HEK293 (cell line): ENCODE results near the gene CDC14B.

ENCODE experiments used
- CTCF ChIA-PET: fragments of 350-600 bp; formaldehyde crosslinking; extraction: SDS; loops from one replicate; lab custom pipeline; 2021; ENCODE audit warnings: antibody characterized with exemption; lab: Yijun Ruan, JAX
- POLR2A ChIA-PET: fragments of 300-600 bp; formaldehyde crosslinking; extraction: SDS; loops from one replicate; lab custom pipeline; 2020; ENCODE audit warnings: antibody characterized with exemption, inconsistent platforms; lab: Yijun Ruan, JAX
- H3K27ac ChIP-seq: fragments of 200-500 bp; sonication (Bioruptor generic); 2 replicates; pipeline ENCODE4 v1.5.1; 2014; ENCODE audit warnings: low read depth, low read length, control low read depth, inconsistent platforms; ENCODE audit errors: extremely low read depth
- H3K36me3 ChIP-seq, 2 experiments: fragments of 200-500 bp in 1 of 2; sonication (Bioruptor generic) in 1 of 2; 1 replicate in 1 of 2; 2 replicates in 1 of 2; pipeline ENCODE4 v1.5.1; 2014 to 2017; ENCODE audit warnings: inconsistent platforms in 2 of 2, low read length in 2 of 2; ENCODE audit not compliant: control insufficient read depth in 2 of 2, insufficient read depth in 1 of 2
- H3K4me1 ChIP-seq: fragments of 200-500 bp; sonication (Bioruptor generic); 2 replicates; pipeline ENCODE4 v1.5.1; 2014; ENCODE audit warnings: mild to moderate bottlenecking, low read length, inconsistent platforms; ENCODE audit not compliant: control insufficient read depth, insufficient read depth
- H3K4me3 ChIP-seq: 2 replicates; pipeline ENCODE4 v1.5.1; 2011; ENCODE audit warnings: low read depth, mild to moderate bottlenecking, control low read depth, low read length, moderate library complexity
- H3K9me3 ChIP-seq: fragments of 200-500 bp; sonication (Bioruptor generic); 2 replicates; pipeline ENCODE4 v1.5.1; 2014; ENCODE audit warnings: low read depth, low read length, inconsistent platforms; ENCODE audit not compliant: control insufficient read depth, insufficient read depth
- BCL11A ChIP-seq: fragments of 450-650 bp; formaldehyde crosslinking; IDR thresholded peaks from 2 replicates; pipeline ENCODE4 v1.5.1; 2016; ENCODE audit warnings: low read depth, missing biosample characterization, missing genetic modification characterization
- SETDB1 ChIP-seq: IDR thresholded peaks from one replicate; pipeline ENCODE4 v1.6.1; 2017; ENCODE audit warnings: mild to moderate bottlenecking, low read length, moderate library complexity, mixed read lengths; ENCODE audit not compliant: insufficient read length
- ZNF112 ChIP-seq: fragments of 450-650 bp; formaldehyde crosslinking; IDR thresholded peaks from 2 replicates; pipeline ENCODE4 v1.5.0; 2017; ENCODE audit warnings: missing biosample characterization, missing genetic modification characterization
- ZNF239 ChIP-seq: fragments of 450-650 bp; formaldehyde crosslinking; IDR thresholded peaks from 2 replicates; pipeline ENCODE4 v1.5.1; 2016; ENCODE audit warnings: missing biosample characterization, missing genetic modification characterization
- ZNF391 ChIP-seq: fragments of 450-650 bp; formaldehyde crosslinking; IDR thresholded peaks from 2 replicates; pipeline ENCODE4 v1.5.1; 2016; ENCODE audit warnings: low read depth, missing biosample characterization, missing genetic modification characterization, borderline replicate concordance
- ZNF529 ChIP-seq: fragments of 450-650 bp; formaldehyde crosslinking; IDR thresholded peaks from 2 replicates; pipeline ENCODE4 v1.5.1; 2017; ENCODE audit warnings: missing genetic modification characterization, missing biosample characterization; ENCODE audit not compliant: insufficient replicate concordance
- ZNF544 ChIP-seq: fragments of 450-650 bp; formaldehyde crosslinking; IDR thresholded peaks from 2 replicates; pipeline ENCODE4 v1.5.0; 2017; ENCODE audit warnings: missing biosample characterization, missing genetic modification characterization
- ZNF558 ChIP-seq: fragments of 450-650 bp; formaldehyde crosslinking; IDR thresholded peaks from 2 replicates; pipeline ENCODE4 v1.5.1; 2016; ENCODE audit warnings: missing biosample characterization, missing genetic modification characterization
- ZNF571 ChIP-seq: fragments of 450-650 bp; formaldehyde crosslinking; IDR thresholded peaks from 2 replicates; pipeline ENCODE4 v1.5.0; 2017; ENCODE audit warnings: missing biosample characterization, missing genetic modification characterization
- ZNF600 ChIP-seq: fragments of 450-650 bp; formaldehyde crosslinking; IDR thresholded peaks from 2 replicates; pipeline ENCODE4 v1.5.1; 2016; ENCODE audit warnings: missing biosample characterization, missing genetic modification characterization
- ZNF629 ChIP-seq: fragments of 450-650 bp; formaldehyde crosslinking; IDR thresholded peaks from 2 replicates; pipeline ENCODE4 v1.5.1; 2017; ENCODE audit warnings: missing biosample characterization, missing genetic modification characterization
- ZNF747 ChIP-seq: fragments of 450-650 bp; formaldehyde crosslinking; IDR thresholded peaks from 2 replicates; pipeline ENCODE4 v1.5.1; 2016; ENCODE audit warnings: missing biosample characterization, missing genetic modification characterization
- ZNF843 ChIP-seq: fragments of 450-650 bp; formaldehyde crosslinking; IDR thresholded peaks from 2 replicates; pipeline ENCODE4 v1.5.1; 2016; ENCODE audit warnings: missing biosample characterization, missing genetic modification characterization
- TF ChIP-seq, protein P1 (sequence below): sonication (generic); formaldehyde crosslinking; IDR thresholded peaks from 2 replicates; pipeline ENCODE4 v1.8.1; 2022; ENCODE audit warnings: mild to moderate bottlenecking, moderate library complexity, missing genetic modification reagents
- TF ChIP-seq, protein P2 (sequence below): fragments of 450-650 bp; formaldehyde crosslinking; IDR thresholded peaks from 2 replicates; pipeline ENCODE4 v1.5.1; 2017; ENCODE audit warnings: missing biosample characterization, missing genetic modification characterization
- TF ChIP-seq, protein P3 (sequence below): fragments of 450-650 bp; formaldehyde crosslinking; IDR thresholded peaks from 2 replicates; pipeline ENCODE4 v1.5.1; 2016; ENCODE audit warnings: missing biosample characterization, missing genetic modification characterization
- TF ChIP-seq, protein P4 (sequence below): fragments of 450-650 bp; formaldehyde crosslinking; IDR thresholded peaks from 2 replicates; pipeline ENCODE4 v1.5.0; 2017; ENCODE audit warnings: missing biosample characterization, missing genetic modification characterization, borderline replicate concordance
- TF ChIP-seq, protein P5 (sequence below): fragments of 450-650 bp; formaldehyde crosslinking; IDR thresholded peaks from 2 replicates; pipeline ENCODE4 v1.5.1; 2017; ENCODE audit warnings: missing biosample characterization, mild to moderate bottlenecking, missing genetic modification characterization, moderate library complexity
- TF ChIP-seq, protein P6 (sequence below): fragments of 450-650 bp; formaldehyde crosslinking; IDR thresholded peaks from 2 replicates; pipeline ENCODE4 v1.5.1; 2017; ENCODE audit warnings: missing biosample characterization, missing genetic modification characterization

Gene CDC14B

DNA sequence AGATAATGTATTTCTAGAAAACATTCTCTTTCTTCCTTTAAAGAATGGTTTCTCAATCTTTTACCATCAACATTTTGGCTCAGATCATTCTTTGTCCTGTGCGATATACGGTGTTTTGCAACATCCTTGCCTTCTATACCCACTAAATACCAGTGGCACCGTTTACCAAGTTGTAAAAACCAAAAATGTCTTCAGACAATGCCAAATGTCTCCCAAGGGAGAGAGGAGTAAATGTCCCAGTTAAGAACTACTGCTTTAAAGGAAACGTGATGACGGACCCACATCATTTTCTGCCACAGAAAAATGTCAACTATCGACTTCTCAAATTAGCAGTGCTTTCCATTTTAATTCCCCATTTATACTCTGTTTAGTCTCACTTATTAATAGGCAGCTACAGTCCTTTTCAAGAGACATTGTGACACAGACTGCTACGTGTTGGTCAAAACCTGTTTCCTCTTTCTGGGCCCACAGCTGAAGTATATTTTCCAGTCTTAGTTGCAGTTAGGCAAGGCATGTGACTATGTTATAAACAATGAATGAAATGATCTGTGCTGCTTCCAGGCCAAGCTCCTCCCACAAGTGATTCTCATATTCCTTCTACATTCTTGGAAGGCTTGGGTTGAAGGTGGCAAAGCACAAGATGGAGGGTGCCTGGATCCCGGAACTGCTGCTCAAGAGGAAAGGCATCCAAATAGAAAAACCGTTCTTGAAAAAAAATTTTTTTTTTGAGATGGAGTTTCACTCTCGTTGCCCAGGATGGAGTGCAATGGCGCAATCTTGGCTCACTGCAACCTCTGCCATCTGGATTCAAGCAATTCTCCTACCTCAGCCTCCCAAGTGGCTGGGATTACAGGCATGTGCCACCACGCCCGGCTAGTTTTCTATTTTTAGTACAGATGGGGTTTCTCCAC, 26.7 kb upstream of the CDC14B start:
- H3K27ac ChIP-seq, result no peak overlapping the region
- H3K4me3 ChIP-seq, result no peak overlapping the region
- TF ChIP-seq ZNF600 (tag by site-specific recombination), result no peak
- no peak for TF ChIP-seq ZNF391
- TF ChIP-seq, protein P1, sequence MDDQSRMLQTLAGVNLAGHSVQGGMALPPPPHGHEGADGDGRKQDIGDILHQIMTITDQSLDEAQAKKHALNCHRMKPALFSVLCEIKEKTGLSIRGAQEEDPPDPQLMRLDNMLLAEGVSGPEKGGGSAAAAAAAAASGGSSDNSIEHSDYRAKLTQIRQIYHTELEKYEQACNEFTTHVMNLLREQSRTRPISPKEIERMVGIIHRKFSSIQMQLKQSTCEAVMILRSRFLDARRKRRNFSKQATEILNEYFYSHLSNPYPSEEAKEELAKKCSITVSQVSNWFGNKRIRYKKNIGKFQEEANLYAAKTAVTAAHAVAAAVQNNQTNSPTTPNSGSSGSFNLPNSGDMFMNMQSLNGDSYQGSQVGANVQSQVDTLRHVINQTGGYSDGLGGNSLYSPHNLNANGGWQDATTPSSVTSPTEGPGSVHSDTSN (CRISPR knock-in tag), result no peak
- TF ChIP-seq, protein P2, sequence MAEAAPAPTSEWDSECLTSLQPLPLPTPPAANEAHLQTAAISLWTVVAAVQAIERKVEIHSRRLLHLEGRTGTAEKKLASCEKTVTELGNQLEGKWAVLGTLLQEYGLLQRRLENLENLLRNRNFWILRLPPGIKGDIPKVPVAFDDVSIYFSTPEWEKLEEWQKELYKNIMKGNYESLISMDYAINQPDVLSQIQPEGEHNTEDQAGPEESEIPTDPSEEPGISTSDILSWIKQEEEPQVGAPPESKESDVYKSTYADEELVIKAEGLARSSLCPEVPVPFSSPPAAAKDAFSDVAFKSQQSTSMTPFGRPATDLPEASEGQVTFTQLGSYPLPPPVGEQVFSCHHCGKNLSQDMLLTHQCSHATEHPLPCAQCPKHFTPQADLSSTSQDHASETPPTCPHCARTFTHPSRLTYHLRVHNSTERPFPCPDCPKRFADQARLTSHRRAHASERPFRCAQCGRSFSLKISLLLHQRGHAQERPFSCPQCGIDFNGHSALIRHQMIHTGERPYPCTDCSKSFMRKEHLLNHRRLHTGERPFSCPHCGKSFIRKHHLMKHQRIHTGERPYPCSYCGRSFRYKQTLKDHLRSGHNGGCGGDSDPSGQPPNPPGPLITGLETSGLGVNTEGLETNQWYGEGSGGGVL (tag by site-specific recombination), result no peak
- TF ChIP-seq, protein P3, sequence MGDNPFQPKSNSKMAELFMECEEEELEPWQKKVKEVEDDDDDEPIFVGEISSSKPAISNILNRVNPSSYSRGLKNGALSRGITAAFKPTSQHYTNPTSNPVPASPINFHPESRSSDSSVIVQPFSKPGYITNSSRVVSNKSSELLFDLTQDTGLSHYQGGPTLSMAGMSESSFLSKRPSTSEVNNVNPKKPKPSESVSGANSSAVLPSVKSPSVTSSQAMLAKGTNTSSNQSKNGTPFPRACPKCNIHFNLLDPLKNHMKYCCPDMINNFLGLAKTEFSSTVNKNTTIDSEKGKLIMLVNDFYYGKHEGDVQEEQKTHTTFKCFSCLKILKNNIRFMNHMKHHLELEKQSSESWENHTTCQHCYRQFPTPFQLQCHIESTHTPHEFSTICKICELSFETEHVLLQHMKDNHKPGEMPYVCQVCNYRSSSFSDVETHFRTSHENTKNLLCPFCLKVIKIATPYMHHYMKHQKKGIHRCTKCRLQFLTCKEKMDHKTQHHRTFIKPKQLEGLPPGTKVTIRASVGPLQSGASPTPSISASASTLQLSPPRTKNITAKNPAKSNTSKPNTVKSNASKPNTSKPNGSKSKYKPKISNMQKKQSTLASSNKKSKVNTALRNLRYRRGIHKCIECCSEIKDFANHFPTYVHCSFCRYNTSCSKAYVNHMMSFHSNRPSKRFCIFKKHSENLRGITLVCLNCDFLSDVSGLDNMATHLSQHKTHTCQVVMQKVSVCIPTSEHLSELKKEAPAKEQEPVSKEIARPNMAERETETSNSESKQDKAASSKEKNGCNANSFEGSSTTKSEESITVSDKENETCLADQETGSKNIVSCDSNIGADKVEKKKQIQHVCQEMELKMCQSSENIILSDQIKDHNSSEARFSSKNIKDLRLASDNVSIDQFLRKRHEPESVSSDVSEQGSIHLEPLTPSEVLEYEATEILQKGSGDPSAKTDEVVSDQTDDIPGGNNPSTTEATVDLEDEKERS, result no peak
- TF ChIP-seq, protein P4, sequence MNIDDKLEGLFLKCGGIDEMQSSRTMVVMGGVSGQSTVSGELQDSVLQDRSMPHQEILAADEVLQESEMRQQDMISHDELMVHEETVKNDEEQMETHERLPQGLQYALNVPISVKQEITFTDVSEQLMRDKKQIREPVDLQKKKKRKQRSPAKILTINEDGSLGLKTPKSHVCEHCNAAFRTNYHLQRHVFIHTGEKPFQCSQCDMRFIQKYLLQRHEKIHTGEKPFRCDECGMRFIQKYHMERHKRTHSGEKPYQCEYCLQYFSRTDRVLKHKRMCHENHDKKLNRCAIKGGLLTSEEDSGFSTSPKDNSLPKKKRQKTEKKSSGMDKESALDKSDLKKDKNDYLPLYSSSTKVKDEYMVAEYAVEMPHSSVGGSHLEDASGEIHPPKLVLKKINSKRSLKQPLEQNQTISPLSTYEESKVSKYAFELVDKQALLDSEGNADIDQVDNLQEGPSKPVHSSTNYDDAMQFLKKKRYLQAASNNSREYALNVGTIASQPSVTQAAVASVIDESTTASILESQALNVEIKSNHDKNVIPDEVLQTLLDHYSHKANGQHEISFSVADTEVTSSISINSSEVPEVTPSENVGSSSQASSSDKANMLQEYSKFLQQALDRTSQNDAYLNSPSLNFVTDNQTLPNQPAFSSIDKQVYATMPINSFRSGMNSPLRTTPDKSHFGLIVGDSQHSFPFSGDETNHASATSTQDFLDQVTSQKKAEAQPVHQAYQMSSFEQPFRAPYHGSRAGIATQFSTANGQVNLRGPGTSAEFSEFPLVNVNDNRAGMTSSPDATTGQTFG, result no peak
- TF ChIP-seq, protein P5, sequence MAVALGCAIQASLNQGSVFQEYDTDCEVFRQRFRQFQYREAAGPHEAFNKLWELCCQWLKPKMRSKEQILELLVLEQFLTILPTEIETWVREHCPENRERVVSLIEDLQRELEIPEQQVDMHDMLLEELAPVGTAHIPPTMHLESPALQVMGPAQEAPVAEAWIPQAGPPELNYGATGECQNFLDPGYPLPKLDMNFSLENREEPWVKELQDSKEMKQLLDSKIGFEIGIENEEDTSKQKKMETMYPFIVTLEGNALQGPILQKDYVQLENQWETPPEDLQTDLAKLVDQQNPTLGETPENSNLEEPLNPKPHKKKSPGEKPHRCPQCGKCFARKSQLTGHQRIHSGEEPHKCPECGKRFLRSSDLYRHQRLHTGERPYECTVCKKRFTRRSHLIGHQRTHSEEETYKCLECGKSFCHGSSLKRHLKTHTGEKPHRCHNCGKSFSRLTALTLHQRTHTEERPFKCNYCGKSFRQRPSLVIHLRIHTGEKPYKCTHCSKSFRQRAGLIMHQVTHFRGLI, result no peak
- TF ChIP-seq ZNF529 (tag by site-specific recombination), result no peak
- TF ChIP-seq ZNF571, result no peak
- no peak for TF ChIP-seq ZNF239
- no peak for TF ChIP-seq BCL11A (tag by site-specific recombination)
- TF ChIP-seq ZNF558, result no peak
- no peak for TF ChIP-seq ZNF629 (tag by site-specific recombination)
- TF ChIP-seq SETDB1, result no peak
- TF ChIP-seq ZNF112 (tag by site-specific recombination), result no peak
- TF ChIP-seq, protein P6, sequence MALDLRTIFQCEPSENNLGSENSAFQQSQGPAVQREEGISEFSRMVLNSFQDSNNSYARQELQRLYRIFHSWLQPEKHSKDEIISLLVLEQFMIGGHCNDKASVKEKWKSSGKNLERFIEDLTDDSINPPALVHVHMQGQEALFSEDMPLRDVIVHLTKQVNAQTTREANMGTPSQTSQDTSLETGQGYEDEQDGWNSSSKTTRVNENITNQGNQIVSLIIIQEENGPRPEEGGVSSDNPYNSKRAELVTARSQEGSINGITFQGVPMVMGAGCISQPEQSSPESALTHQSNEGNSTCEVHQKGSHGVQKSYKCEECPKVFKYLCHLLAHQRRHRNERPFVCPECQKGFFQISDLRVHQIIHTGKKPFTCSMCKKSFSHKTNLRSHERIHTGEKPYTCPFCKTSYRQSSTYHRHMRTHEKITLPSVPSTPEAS (tag by site-specific recombination), result no peak
- no peak for TF ChIP-seq ZNF843 (tag by site-specific recombination)
- no peak for TF ChIP-seq ZNF544
- TF ChIP-seq ZNF747 (tag by site-specific recombination), result no peak
- ChIA-PET CTCF (interaction anchor here (0.7 to 1.2 kb wide), 3 partner anchors 20 to 197 kb away, joined by 3 to 4 read pairs (median 4); no protein-coding TSS in a partner anchor), POLR2A (no interaction called here)
- H3K36me3 ChIP-seq, result peaks cover 18 to 59% of the 10 kb centered on the region in 2 experiments
- H3K9me3 ChIP-seq, result no peaks in the 10 kb centered on the region
- no peaks in the 10 kb centered on the region for H3K4me1 ChIP-seq
